ENCODE data around the gene PSKH1.
"Not testable (repeated sequence)": the region's sequence is repeated elsewhere in the genome, so short reads cannot be mapped to it uniquely, and the experiment has no call there.

PSKH1 gene

DNA sequence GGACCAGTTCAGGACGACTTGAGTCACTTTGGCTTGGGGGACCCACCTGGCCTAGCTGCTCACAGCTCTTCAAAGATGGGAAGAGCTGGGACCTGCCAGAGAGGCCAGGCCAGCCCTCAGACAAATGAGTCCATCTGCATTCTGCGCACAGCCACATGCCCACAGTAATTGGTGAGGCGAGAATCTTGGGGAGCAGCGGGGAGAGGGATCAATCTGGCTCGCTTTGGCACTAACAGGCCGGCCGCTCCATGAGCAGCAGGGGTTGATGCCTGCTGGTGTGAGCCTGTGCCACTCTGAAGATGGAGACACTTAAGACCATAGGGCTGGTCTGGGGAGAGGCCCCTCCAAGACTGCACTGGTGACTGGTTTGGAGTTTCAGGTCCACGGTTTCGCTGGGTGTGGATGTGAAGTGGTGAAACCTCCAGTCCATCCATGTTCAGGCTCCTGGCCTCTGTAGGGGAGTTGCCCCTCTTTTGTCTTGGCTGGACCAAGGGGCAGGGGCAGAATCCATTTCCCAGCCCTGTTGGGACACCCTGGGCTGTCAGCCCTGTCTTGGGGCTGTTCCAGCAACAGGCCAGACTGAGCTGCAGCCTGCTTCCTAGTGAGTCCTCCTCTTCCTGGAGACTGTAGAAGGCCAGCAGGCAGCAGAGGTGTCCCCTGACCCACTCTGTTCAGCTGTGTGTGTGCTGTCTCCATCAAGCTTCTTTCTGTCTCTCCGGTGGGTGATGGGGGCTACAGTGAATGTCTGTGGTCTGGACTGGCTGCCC, 31.3 kb downstream of the PSKH1 start:
- no peak for DNase-seq (ENCODE audit: low spot score)

DNA sequence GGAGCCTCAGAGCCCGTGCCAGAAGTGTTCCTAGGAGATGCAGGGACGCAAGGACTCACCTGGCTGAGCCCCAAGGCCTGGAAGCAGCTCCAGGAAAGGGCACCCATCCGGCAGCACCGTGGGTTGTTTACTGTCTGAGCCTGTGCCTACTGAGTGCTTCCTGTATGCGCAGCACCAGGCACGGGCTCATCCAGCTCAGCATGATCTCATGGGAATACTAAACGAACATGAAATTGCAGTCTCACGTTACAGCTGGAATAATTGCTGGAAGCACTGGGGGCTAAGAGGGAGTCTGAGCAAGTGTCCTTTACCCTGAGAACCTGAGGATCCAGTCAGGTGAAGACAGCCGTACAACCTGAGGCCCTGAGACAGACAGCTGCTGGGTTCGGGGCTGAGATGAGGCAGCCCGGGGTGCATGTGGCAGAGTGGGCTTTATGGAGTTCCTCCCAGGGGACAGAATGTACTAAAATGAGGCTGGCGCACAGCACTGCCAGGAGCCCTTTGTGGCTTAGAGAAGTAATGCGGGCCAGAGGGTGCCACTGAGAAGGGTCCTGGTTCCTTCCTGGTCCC, 33.2 kb downstream of the PSKH1 start:
- DNase-seq (ENCODE audit: low spot score): no peak

GRCh38 chr16:67927131-67927941, 34.3 kb downstream of the PSKH1 start:
- no peak for DNase-seq (ENCODE audit: low spot score)

DNA sequence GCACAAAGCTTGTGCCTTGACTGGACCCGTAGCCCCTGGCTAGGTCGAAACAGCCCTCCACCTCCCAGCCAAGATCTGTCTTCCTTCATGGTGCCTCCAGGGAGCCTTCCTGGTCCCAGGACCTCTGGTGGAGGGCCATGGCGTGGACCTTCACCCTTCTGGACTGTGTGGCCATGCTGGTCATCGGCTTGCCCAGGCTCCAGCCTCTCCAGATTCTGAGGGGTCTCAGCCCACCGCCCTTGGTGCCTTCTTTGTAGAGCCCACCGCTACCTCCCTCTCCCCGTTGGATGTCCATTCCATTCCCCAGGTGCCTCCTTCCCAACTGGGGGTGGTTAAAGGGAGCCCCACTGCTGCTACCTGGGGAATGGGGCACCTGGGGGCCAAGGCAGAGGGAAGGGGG, 35.1 kb downstream of the PSKH1 start:
- no peak for DNase-seq (ENCODE audit: low spot score)

DNA sequence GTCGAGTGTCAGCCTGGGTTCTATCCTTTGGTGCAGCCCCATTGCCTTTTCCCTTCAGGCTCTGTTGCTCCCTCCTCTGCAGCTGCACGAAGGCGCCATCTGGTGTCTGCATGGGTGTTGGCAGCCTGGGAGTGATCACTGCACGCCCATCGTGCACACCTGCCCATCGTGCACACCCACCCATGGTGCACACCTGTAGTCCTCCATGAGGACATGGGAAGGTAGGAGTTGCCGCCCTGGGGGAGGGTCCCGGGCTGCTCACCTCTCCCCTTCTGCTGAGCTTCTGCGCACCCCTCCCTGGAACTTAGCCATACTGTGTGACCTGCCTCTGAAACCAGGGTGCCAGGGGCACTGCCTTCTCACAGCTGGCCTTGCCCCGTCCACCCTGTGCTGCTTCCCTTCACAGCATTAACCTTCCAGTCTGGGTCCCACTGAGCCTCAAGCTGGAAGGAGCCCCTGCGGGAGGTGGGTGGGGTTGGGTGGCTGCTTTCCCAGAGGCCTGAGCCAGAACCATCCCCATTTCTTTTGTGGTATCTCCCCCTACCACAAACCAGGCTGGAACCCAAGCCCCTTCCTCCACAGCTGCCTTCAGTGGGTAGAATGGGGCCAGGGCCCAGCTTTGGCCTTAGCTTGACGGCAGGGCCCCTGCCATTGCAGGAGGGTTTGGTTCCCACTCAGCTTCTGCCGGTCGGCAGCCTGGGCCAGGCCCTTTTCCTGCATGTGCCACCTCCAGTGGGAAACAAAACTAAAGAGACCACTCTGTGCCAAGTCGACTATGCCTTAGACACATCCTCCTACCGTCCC, 35.7 kb downstream of the PSKH1 start:
- DNase-seq (ENCODE audit: low spot score): peak; percentile 53

DNA sequence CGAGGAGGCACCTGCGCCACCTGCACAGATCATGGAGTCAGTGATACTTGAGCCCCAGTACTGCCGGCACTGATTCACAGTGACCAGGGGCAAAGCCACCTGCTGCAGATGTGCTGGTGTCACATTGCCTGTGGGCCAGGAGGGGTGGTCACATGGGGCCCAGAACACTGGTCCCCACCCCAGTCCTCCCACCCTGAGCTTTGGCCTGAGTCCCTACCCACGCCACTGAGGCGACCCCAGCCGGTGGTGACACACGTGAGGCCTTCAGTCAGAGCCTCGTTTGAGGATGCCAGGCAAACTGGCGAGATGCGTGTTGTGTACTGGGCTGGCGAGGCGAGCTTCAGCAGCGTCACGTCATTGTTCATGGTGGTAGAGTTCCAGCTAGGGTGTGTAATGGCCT, 37.1 kb downstream of the PSKH1 start:
- DNase-seq (ENCODE audit: low spot score): no peak

GRCh38 chr16:67930678-67931211, 37.7 kb downstream of the PSKH1 start:
- no peak for DNase-seq (ENCODE audit: low spot score)

DNA sequence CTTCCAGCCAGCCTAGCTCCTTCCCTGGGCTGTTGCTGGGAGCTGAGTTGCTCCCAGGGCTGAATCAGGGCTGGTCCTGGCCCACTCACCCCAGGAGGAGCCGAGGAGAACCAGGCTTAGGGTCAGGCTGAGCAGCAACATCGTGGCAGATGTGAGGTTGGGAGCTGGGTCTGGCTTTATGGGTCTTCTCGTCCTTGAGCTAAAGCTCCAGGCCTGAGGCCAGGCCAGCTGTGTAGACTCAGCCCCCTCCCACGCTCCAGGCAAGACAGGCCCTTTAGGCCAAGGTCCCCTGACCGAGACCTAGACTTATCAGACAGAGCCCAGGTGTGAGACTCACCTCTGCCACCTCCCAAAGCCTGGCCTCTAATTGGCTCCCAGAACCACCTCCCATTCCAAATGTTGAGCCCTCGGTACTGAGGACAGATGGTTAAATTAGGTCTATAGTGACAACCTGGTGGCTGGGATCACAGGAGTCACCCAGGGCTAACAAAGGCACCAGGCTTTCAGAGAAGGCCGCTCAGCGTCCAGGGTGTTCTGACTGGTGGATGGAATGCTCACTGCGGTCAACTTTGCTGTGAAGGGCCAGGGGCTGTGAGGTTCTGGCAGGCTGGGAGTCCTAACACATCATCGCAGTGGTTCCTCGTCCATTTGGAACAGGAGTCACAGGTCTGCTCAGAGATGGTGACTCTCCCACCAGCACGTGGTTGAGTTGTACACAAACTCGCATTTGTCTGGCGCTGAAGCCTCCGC, 38.8 kb downstream of the PSKH1 start, which contains the start of gene CTRL:
Gene CTRL (minus strand): TSS at position 151 of the 750 bp plus-strand sequence. CDS start 10 bp downstream, at position 141.
- no peak for DNase-seq (ENCODE audit: low spot score)

- no peak for DNase-seq (ENCODE audit: low spot score)
Measured at GRCh38 chr16:67932462-67932840, 39.4 kb downstream of the PSKH1 start.

- no peak for DNase-seq (ENCODE audit: low spot score)
Measured at GRCh38 chr16:67933805-67934204, 40.8 kb downstream of the PSKH1 start.

DNA sequence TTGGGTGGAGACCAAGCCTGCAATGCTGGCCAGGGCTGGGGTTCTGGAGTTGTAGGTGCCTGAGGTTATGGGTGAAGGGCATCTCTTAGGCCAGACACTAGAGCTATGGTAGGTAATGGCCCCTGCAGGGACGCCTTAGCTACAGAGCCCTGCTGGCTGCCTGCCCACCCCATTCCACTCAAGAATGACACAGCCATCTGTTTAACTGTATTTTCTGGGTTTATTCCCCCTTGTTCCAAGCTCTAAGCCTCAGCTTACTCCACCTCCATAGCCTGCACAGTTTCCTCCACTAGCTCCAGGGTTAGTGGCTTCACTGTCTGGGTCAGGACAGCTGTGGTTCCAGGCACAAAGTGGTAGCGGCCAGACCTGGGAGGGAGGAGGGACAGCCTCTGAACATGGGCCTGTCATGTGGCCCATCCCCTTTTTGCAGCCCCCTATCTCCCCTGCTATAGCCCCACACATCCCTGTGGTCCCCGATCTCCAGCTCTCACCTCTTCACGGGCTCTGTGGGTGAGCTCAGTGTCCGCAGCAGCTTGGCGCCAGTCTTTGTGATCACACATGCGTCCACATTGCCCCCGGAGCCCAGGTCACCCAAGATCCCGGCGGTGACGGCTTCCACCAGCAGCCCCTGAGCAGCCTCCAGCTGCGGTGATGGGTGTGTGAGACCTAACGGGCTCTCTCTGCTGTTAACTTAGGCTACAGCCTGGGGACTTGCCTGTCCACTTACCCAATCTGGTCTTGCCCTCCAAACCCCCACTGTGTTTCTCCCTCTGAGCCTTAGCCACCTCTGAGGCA, 41.4 kb downstream of the PSKH1 start:
- DNase-seq (ENCODE audit: low spot score): no peak

DNA sequence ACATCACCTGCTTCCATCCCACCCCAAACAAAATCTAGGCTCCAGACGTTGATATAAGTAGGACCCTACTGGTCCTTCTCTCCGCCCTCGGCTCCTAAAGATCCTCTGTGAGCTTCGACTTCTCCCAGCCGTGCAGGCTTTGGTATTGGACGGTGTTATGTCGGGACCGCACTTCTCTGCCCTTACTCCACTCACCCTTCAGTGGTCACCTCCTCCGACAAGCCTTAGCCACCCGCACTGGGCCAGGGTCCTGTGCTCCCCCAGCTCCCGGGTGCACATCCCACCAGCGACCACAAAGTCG, 42.0 kb downstream of the PSKH1 start:
- no peak for DNase-seq (ENCODE audit: low spot score)

DNA sequence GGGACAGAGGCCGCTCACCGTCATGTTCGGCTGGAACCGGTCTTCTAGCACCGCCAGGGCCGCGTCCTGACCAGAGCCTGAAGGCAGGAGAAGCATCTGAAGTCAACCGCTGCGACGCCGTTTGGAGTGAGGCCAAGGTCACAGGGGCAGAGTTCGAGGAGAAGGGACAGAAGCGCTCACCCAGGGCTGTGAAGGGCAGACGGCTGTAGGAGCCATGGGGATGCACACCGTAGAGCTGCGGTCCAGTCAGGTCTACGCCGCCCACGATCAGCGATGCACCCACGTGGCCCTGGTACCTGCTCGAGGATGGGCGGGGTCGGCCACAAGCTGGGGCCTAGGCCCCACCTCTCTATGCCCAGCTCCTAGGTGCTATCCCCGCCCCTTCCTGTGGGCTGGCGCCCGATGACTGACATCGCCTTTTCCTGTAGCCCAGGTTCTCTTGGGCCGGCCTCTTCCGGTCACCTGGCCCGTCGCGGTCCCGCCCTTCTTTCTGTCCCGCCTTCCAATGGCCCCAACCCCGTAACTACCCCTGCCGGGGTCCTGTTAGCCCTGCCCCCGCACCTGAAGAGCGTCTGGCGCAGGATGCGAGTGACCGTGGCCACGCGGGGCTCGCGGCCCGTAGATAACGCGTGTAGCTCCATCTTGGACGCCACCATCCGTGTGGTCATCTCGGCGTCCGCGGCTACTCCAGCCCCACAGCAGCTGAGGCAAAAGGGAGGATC, 42.5 kb downstream of the PSKH1 start:
- peak; percentile 98 for DNase-seq (ENCODE audit: low spot score)

DNA sequence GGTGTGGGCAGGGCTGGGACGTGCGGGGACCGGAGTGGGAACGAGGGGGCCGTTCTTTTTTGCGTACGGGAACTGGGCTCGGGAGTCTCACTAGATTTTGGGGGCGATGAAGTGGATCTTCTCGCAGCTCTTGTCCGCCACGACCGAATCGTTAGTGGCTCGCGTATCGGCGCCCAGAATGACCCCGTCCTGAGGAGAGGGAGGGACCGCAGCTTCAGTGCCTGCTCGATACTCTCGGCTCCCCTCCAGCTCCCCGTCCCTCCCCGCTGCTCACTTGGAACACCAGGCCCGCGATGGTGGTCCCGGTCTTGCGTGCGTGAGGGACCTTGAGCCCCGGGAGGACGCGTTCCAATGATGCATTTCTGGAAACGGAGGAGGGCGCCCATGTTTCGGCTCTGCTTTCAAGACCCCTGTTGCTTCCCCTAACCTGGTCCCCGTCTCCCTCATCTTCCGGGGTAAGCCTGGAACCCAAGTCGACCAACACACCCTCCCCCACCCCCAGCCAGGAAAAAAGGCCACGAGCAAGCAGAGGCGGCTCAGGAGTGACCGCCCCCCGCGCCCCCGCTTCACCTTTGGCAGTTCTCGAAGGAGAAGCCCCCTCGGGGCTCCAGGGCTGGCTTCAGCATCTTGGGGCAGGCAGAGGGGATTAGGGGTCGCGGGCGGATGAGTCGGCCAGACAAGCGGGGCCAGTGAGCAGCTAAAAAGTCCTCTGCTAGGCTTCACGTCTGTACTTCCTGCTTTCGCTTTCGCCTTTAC, 43.2 kb downstream of the PSKH1 start, which contains the start of gene PSMB10:
Gene PSMB10 (minus strand): TSS at position 727 of the 756 bp plus-strand sequence. CDS start 101 bp downstream, at position 626.
- DNase-seq (ENCODE audit: low spot score): peak; percentile 74

DNA sequence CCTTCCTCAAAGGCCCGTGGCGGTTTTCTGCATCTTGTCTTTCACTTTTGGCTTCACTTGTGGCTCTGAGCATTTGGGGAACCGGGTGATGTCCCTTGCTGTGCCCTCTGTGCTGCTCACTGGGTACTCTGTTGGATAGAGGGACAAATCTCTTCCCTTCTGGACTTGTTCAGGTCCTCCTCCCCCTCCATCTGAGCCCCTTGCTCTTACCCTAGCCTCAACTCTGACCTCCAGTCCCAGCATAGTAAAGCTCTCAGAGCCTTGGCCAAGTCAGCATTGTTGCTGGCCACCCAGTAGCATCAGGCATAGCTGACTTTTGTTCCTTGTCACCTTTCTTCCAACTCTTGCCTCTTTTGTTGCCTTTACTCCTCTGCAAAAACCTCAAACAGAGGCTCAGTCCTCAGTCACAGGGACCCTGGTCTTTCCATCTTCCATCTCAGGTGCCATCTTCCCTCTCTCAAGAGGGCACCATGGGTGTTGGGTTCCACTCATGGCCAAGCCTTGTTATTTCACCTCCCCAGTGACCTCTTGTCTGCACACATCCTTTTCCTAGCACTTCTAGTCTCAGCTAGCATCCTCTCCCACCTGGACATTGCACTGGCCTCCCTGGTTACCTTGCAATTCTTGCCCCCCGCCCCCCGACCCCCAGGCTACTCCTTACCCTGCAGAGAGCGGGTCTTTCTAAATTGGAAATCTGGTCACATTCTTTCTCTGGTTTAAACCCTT, 44.0 kb downstream of the PSKH1 start:
- DNase-seq (ENCODE audit: low spot score): no peak

GRCh38 chr16:67937713-67938112, 44.7 kb downstream of the PSKH1 start:
- DNase-seq (ENCODE audit: low spot score): not testable (repeated sequence)

GRCh38 chr16:67939507-67940445, 46.7 kb downstream of the PSKH1 start:
- no peak for DNase-seq (ENCODE audit: low spot score)

Data from SW480 (cell line).